Activated CD4-positive, CD25-positive, alpha-beta regulatory T cell treated with anti-CD3 and anti-CD28 coated beads, Interleukin-2, amount 50 U/mL, for 16 hours (primary cell): ENCODE data around the gene UCMA.

Source experiments
- DNase-seq: peaks from one replicate; pipeline ENCODE4 v3.0.0-alpha.2; 2020; ENCODE audit warnings: low read depth, low spot score

UCMA gene

DNA sequence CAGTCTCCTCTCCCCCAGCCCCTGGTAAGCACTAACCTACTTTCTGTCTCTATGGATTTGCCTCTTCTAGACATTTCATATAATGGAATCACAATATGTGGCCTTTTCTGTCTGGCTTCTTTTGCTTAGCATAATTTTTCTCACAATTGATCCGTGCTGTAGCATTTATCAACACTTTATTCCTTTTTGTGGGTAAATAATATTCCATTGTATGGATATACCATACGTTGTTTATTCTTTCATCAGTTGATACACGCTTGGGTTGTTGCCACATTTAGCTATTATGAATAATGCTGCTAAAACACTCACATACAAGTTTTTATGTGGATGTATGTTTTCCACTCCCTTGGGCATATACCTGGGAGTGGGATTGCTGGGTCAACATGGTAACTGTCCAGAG, 47.0 kb downstream of the UCMA start:
- DNase-seq: no peak

DNA sequence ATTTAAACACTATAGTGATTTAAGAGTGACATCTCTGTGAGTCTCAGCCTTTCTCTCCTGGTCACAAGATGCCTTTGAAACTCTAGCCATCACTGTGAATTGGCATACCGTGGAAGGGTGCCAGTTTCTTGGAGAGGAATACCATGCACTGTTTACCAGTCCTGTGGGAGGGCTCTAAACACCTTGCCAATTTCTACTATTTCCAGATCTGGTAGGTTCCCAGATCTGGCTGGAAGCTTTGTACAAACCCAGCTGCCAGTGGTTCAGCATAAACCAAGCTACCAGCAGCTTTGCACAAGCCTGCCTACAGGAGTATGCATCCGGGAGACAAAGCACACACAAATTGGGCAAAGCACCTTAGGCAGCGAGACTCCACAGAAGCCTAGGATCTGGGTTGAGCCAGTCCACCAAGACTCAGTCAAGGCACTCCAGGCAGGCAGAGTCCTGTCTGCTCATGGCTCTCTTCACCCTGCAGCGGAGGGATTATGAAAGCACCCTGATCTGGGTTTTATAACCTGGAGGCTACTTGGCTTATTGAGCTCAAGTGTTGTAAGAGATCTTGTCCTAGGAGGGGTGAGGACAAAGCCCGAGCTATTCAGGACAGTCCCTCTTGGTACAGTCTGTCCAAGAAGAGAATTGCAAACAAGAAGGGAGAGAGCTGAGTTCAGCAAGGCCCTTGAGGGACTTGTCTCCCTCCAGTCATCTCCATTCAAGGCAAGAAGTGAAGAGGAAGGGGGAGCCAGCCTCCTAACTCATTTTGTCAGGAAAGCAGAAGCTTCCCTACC, 49.3 kb downstream of the UCMA start:
- no peak for DNase-seq

DNA sequence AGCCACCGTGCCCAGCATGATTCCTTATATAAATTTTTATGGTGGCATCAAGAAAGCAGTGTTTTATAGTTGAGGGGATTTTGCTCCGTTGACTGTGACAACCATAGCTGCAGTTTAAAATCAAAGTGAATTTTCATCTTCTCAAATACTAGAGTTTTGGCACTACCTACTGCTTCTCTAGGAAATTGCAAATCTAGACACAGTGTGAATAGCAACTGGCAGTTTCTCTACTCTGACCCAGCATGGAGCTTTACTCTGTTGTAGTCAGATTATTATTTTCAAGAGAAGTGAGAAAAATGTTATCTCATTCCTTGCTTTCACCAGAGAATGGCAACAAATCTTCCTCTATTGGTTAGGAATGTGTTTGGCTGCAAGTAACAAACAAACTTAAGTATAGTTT, 49.9 kb downstream of the UCMA start:
- no peak for DNase-seq

DNA sequence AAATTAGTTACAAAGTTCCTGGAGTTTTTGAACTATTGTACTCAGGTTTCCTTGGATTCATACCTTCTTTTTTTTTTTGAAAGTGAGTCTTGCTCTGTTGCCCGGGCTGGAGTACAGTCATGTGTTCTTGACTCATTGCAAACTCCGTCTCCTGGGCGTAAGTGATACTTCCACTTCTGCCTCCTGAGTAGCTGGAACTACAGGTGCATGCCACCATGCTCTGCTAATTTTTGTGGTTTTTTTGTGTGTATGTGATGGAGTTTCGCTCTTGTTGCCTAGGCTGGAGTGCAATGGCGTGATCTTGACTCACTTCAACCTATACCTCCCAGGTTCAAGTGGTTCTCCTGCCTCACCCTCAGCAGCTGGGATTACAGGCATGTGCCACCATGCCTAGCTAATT, 50.5 kb downstream of the UCMA start:
- no peak for DNase-seq

DNA sequence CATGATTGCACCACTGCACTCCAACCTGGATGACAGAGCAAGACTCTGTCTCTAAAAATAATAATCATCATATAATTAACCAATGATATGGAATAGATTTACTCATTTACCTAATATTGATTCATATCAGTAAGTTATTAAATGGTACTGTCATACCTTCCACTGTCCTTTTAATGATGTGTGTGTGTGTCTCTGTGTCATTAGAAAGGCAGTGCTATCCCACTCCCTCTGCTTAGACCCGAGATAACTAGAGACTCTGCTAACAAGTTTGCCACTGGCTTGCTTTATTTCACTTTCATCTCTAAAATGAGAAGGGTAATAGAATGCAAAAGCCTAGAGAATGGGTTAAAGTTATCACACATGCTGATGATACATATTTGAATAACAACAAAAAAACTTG, 51.8 kb downstream of the UCMA start:
- DNase-seq: no peak

DNA sequence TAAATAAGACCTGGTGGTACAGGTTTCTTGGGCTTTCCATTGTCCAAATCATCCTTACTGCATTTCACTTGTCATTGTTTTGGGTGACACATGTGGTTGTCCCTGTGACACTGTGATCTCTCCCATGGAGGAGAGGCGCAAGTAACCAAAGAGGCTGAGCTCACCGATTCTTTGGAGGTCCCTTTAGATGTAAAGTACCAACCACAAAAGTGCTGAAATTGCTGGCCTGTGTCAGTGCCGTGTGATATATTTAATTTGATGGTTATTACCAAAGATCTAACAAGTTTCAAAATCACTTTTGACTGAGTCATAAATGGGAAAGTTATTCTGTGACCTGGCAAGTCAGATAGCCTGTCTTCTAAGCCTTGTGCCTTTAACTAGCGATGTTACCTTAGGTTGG, 53.4 kb downstream of the UCMA start:
- DNase-seq: no peak

DNA sequence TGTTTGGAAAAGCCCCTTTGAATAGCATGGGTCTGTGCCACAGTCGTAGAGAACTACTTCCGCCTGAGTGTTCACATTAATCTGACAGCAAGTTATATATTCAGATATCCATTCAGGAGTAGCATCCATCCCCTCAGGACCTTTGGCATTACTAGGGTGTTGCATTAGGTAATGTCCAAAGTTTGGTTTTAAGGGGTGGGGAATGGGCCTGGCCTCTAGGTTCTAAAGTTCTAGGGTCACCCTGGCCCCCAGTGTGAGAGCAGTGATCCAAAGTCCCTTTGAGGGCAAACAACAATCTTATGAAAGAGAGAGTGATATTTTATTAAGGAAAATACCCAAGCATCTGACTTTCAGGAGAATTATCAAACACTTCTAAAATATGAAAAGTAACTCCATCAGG, 60.6 kb downstream of the UCMA start:
- DNase-seq: no peak
